Stimulated activated CD4-positive, alpha-beta T cell treated with anti-CD3 and anti-CD28 coated beads, Interleukin-1b, Interleukin-23, amount 100 ng/mL, for 24 hours (primary cell): Measurements from ENCODE around the gene MAN2B1.
"Not testable (repeated sequence)": the region's sequence is repeated elsewhere in the genome, so short reads cannot be mapped to it uniquely, and the experiment has no call there.

ENCODE experiments used
- DNase-seq, 4 experiments: peaks; one replicate each; pipeline ENCODE4 v3.0.0-alpha.2; 2020; ENCODE audit warnings: low read depth in 4 of 4, low spot score in 1 of 4

The MAN2B1 gene

GRCh38 chr19:12689581-12690216, 23.2 kb upstream of the MAN2B1 start:
- no peak for DNase-seq

- no peak for DNase-seq
Measured at GRCh38 chr19:12689012-12689411, 22.5 kb upstream of the MAN2B1 start.

GRCh38 chr19:12687496-12688196, 21.1 kb upstream of the MAN2B1 start, which contains the start of gene GNG14:
TSS of gene GNG14 (plus strand) at chr19:12687998. CDS start at chr19:12688049, 51 bp downstream.
- DNase-seq, result no peak

GRCh38 chr19:12685831-12686230, 19.3 kb upstream of the MAN2B1 start:
- no peak for DNase-seq

GRCh38 chr19:12681074-12681987, 14.8 kb upstream of the MAN2B1 start, which contains the start of gene DHPS:
TSS of gene DHPS (minus strand) at chr19:12681880. CDS start at chr19:12681766, 114 bp downstream.
- DNase-seq, result peak; percentile 66 to 86 (median 76)

GRCh38 chr19:12680034-12680433, 13.5 kb upstream of the MAN2B1 start:
- no peak for DNase-seq

GRCh38 chr19:12678039-12678438, 11.5 kb upstream of the MAN2B1 start:
- DNase-seq, result not testable (repeated sequence)

- no peak for DNase-seq
Measured at GRCh38 chr19:12676928-12677327, 10.4 kb upstream of the MAN2B1 start.

GRCh38 chr19:12676384-12676792, 9.8 kb upstream of the MAN2B1 start:
- peak; percentile 83 to 88 (median 85) for DNase-seq

- no peak for DNase-seq
Measured at GRCh38 chr19:12675940-12676339, 9.4 kb upstream of the MAN2B1 start.

GRCh38 chr19:12675399-12675798, 8.9 kb upstream of the MAN2B1 start:
- DNase-seq, result no peak

- DNase-seq, result no peak
Measured at GRCh38 chr19:12672744-12673143, 6.2 kb upstream of the MAN2B1 start.

GRCh38 chr19:12670159-12670928, 3.8 kb upstream of the MAN2B1 start:
- no peak for DNase-seq

- DNase-seq, result peak in 3 of 4 experiments; percentile 58 to 60 (median 60)
Measured at GRCh38 chr19:12669270-12670158, 3.0 kb upstream of the MAN2B1 start.

- peak in 2 of 4 experiments; percentile 31 to 40 for DNase-seq
Measured at GRCh38 chr19:12668932-12669269, 2.4 kb upstream of the MAN2B1 start.

- DNase-seq, result no peak
Measured at GRCh38 chr19:12668346-12668745, 1.8 kb upstream of the MAN2B1 start.

- DNase-seq, result no peak
Measured at GRCh38 chr19:12667731-12668302, 1.3 kb upstream of the MAN2B1 start.

GRCh38 chr19:12665671-12666264, 774 bp downstream of the MAN2B1 start:
- no peak for DNase-seq

- DNase-seq, result peak in 2 of 4 experiments; percentile 25 to 44
Measured at GRCh38 chr19:12665281-12665573, 1.3 kb downstream of the MAN2B1 start.
